HEK293 (cell line): ENCODE measurements around the gene PLA2G3.

Source experiments
- CTCF ChIP-seq: fragments of 450-650 bp; formaldehyde crosslinking; IDR thresholded peaks from 2 replicates; pipeline ENCODE4 v1.5.1; 2016; ENCODE audit warnings: missing biosample characterization, missing genetic modification characterization
- GLI2 ChIP-seq: fragments of 450-650 bp; formaldehyde crosslinking; IDR thresholded peaks from 2 replicates; pipeline ENCODE4; 2017; ENCODE audit warnings: missing biosample characterization, missing genetic modification characterization, low read depth, borderline replicate concordance
- REST ChIP-seq: fragments of 450-650 bp; formaldehyde crosslinking; IDR thresholded peaks from 2 replicates; pipeline ENCODE4 v1.5.1; 2016; ENCODE audit warnings: missing biosample characterization, missing genetic modification characterization
- SALL2 ChIP-seq: fragments of 450-650 bp; formaldehyde crosslinking; IDR thresholded peaks from 2 replicates; pipeline ENCODE4 v1.5.0; 2017; ENCODE audit warnings: missing biosample characterization, mild to moderate bottlenecking, missing genetic modification characterization, borderline replicate concordance
- TRIM28 ChIP-seq: IDR thresholded peaks from 2 replicates; pipeline ENCODE4 v1.6.1; 2011; ENCODE audit warnings: low read length, control low read depth, borderline replicate concordance
- YY1 ChIP-seq: fragments of 450-650 bp; formaldehyde crosslinking; IDR thresholded peaks from 2 replicates; pipeline ENCODE4 v1.5.1; 2018; ENCODE audit warnings: missing biosample characterization, missing genetic modification characterization
- ZFP3 ChIP-seq: fragments of 450-650 bp; formaldehyde crosslinking; IDR thresholded peaks from 2 replicates; pipeline ENCODE4 v1.5.1; 2016; ENCODE audit warnings: low read depth, missing biosample characterization, missing genetic modification characterization
- ZFP41 ChIP-seq: fragments of 450-650 bp; formaldehyde crosslinking; IDR thresholded peaks from 2 replicates; pipeline ENCODE4 v1.5.1; 2016; ENCODE audit warnings: missing biosample characterization, missing genetic modification characterization, borderline replicate concordance
- ZNF132 ChIP-seq: fragments of 450-650 bp; formaldehyde crosslinking; IDR thresholded peaks from 2 replicates; pipeline ENCODE4 v1.5.1; 2017; ENCODE audit warnings: missing biosample characterization, missing genetic modification characterization, borderline replicate concordance
- ZNF155 ChIP-seq: fragments of 450-650 bp; formaldehyde crosslinking; IDR thresholded peaks from 2 replicates; pipeline ENCODE4 v1.5.1; 2016; ENCODE audit warnings: missing biosample characterization, missing genetic modification characterization
- ZNF324 ChIP-seq: fragments of 450-650 bp; formaldehyde crosslinking; IDR thresholded peaks from 2 replicates; pipeline ENCODE4 v1.5.1; 2016; ENCODE audit warnings: missing biosample characterization, missing genetic modification characterization
- ZNF335 ChIP-seq: fragments of 450-650 bp; formaldehyde crosslinking; conservative IDR thresholded peaks from 2 replicates; pipeline ENCODE4 v1.5.1; 2016; ENCODE audit warnings: missing biosample characterization, missing genetic modification characterization
- ZNF433 ChIP-seq: fragments of 450-650 bp; formaldehyde crosslinking; IDR thresholded peaks from 2 replicates; pipeline ENCODE4 v1.5.1; 2016; ENCODE audit warnings: missing biosample characterization, missing genetic modification characterization, low read depth
- ZNF791 ChIP-seq: fragments of 450-650 bp; formaldehyde crosslinking; IDR thresholded peaks from 2 replicates; pipeline ENCODE4 v1.5.1; 2016; ENCODE audit warnings: missing biosample characterization, missing genetic modification characterization

GRCh38 chr22:31184015-31184414 lies 43.7 kb upstream of the PLA2G3 start:
- TF ChIP-seq CTCF (tag by site-specific recombination) = no peak
- no peak for TF ChIP-seq GLI2 (tag by site-specific recombination)
- no peak for TF ChIP-seq ZFP41 (tag by site-specific recombination)
- no peak for TF ChIP-seq ZNF433
- TF ChIP-seq TRIM28 = no peak
- TF ChIP-seq ZFP3 = no peak
- TF ChIP-seq ZNF324 (tag by site-specific recombination) = no peak
- TF ChIP-seq YY1 (tag by site-specific recombination) = no peak
- TF ChIP-seq ZNF791 = no peak
- no peak for TF ChIP-seq ZNF335 (tag by site-specific recombination)
- no peak for TF ChIP-seq SALL2 (tag by site-specific recombination)
- TF ChIP-seq ZNF132 (tag by site-specific recombination) = no peak
- TF ChIP-seq REST (tag by site-specific recombination) = no peak
- TF ChIP-seq ZNF155 (tag by site-specific recombination) = no peak
